ENCODE measurements around the gene BAIAP3. TPM values are rescaled to one million over a fixed set of nuclear protein-coding genes. Genes with fewer than 3 reads are reported as not detected.

The BAIAP3 gene
- total RNA-seq, 1 experiment from 2014 or later, result 44.7 TPM

DNA sequence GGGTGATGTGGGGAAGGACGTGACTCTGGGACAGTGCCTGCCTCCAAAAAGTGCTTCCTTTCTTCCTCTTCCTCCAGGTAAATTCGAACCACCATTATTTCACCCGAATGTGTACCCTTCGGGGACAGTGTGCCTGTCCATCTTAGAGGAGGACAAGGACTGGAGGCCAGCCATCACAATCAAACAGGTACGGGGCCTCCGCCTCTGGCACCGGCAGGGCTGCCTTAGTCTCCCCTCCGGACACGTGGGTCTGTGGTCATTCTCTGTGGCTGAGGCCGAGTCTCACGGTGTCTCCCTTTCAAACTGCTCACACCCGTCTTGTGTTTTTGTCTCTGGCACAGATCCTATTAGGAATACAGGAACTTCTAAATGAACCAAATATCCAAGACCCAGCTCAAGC lies 13.3 kb upstream of the BAIAP3 start:
- intact Hi-C loops (cut with micrococcal nuclease), result no loop called here
- DNase-seq (ENCODE audit: low read depth, low spot score) (no peak), ATAC-seq (no peak)
- BruUV-seq (replicated peaks), result no TSS peak
- no peak overlapping the region for H3K4me2 ChIP-seq (ENCODE audit: low read length)
- peaks cover 51% of the 10 kb centered on the region for H3K79me2 ChIP-seq (ENCODE audit: insufficient read depth, low read length)
- no peaks in the 10 kb centered on the region for H3K9me3 ChIP-seq (ENCODE audit: control insufficient read depth in 1 of 2, insufficient read depth in 1 of 2, low read depth in 1 of 2, low read length in 2 of 2)
- no peak overlapping the region for H3K9ac ChIP-seq (ENCODE audit: low read length)
- CTCF ChIA-PET, result no interaction called here
- TF ChIP-seq EZH2 (IDR thresholded peaks at IDR 0.05), result no peak
- TF ChIP-seq ZFX (IDR thresholded peaks at IDR 0.05), result no peak
- TF ChIP-seq CBX3 (IDR thresholded peaks at IDR 0.05; ENCODE audit: low read depth), result no peak
- no peak for TF ChIP-seq ZNF274 (IDR thresholded peaks at IDR 0.05; ENCODE audit: low read depth, low read length)
- TF ChIP-seq, protein P1, sequence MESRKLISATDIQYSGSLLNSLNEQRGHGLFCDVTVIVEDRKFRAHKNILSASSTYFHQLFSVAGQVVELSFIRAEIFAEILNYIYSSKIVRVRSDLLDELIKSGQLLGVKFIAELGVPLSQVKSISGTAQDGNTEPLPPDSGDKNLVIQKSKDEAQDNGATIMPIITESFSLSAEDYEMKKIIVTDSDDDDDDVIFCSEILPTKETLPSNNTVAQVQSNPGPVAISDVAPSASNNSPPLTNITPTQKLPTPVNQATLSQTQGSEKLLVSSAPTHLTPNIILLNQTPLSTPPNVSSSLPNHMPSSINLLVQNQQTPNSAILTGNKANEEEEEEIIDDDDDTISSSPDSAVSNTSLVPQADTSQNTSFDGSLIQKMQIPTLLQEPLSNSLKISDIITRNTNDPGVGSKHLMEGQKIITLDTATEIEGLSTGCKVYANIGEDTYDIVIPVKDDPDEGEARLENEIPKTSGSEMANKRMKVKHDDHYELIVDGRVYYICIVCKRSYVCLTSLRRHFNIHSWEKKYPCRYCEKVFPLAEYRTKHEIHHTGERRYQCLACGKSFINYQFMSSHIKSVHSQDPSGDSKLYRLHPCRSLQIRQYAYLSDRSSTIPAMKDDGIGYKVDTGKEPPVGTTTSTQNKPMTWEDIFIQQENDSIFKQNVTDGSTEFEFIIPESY (IDR thresholded peaks at IDR 0.05; ENCODE audit: extremely low read depth, insufficient replicate concordance, low read length), result no peak
- no peak for TF ChIP-seq FOSL1 (IDR thresholded peaks at IDR 0.05; ENCODE audit: low read depth)
- TF ChIP-seq SP1 (IDR thresholded peaks at IDR 0.05; ENCODE audit: low read depth), result no peak
- no peak overlapping the region for H3K27ac ChIP-seq (ENCODE audit: low read depth, low read length)
- no peaks in the 10 kb centered on the region for H3K4me1 ChIP-seq (ENCODE audit: control insufficient read depth in 1 of 2, insufficient read depth in 2 of 2, low read length in 2 of 2)
- no peaks in the 10 kb centered on the region for H3K9me2 ChIP-seq (ENCODE audit: insufficient read depth)
- RAD21 ChIA-PET (ENCODE audit: low non-redundant PET in 1 of 2, low total read pairs in 2 of 2, uncharacterized antibody in 2 of 2, unreplicated experiment in 2 of 2), result no interaction called here
- no peak overlapping the region for H2AFZ ChIP-seq (ENCODE audit: low read depth, low read length, poor library complexity, severe bottlenecking)
- H3K27me3 ChIP-seq (ENCODE audit: insufficient read depth, low read length), result no peaks in the 10 kb centered on the region
- POLR2A ChIA-PET, result no interaction called here
- no peak overlapping the region for H3K4me3 ChIP-seq (replicated peaks in 1 of 2; ENCODE audit: low read depth in 1 of 2, low read length in 2 of 2)
- H3K36me3 ChIP-seq (ENCODE audit: control insufficient read depth in 1 of 2, insufficient read depth in 2 of 2, low read length in 2 of 2), result peaks cover 53 to 60% of the 10 kb centered on the region in 2 experiments
- peaks cover 3% of the 10 kb centered on the region; the same call in 1 of the 2 replicates for H4K20me1 ChIP-seq (ENCODE audit: insufficient read depth)

DNA sequence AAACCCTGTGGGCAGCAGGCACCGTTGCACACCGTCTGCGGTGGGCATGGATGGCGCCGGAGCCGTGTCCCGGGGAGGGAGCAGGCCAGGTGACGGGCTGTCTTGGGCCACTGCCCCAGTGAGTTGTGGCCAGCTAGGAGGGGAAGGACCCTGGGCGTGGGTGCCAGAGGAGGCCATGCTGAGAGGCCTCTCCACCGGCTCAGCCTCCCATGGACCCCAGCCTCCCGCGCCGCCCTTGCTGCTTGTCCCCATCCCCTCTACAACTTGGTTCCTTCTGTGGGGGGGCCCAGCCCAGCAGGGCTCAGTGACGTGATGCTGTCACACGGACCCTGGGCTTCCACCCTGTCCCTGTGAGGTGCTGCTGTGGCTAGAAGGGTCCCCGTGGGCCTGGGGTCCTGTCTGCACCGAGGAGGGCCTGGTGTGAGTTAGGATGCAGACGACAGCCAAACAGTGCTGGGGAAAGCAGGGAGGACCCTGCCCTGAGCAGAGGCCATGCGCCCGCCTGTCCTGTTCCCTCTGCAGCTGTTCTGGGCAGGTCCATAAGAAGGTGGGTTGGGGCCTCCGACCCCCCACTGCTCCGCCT lies 12.7 kb upstream of the BAIAP3 start:
- Histone ChIP-seq H3K9me3 (ENCODE audit: control insufficient read depth in 1 of 2, insufficient read depth in 1 of 2, low read depth in 1 of 2, low read length in 2 of 2) (no peaks in the 10 kb centered on the region), H3K27me3 (ENCODE audit: insufficient read depth, low read length) (no peaks in the 10 kb centered on the region), H3K9me2 (ENCODE audit: insufficient read depth) (no peaks in the 10 kb centered on the region), H3K4me3 (replicated peaks in 1 of 2; ENCODE audit: low read depth in 1 of 2, low read length in 2 of 2) (no peak overlapping the region), H4K20me1 (ENCODE audit: insufficient read depth) (peaks cover 4% of the 10 kb centered on the region; the same call in 1 of the 2 replicates), H3K79me2 (ENCODE audit: insufficient read depth, low read length) (peaks cover 44% of the 10 kb centered on the region), H3K4me1 (ENCODE audit: control insufficient read depth in 1 of 2, insufficient read depth in 2 of 2, low read length in 2 of 2) (no peaks in the 10 kb centered on the region), H3K27ac (ENCODE audit: low read depth, low read length) (no peak overlapping the region), H3K9ac (ENCODE audit: low read length) (no peak overlapping the region), H3K4me2 (ENCODE audit: low read length) (no peak overlapping the region), H3K36me3 (ENCODE audit: control insufficient read depth in 1 of 2, insufficient read depth in 2 of 2, low read length in 2 of 2) (peaks cover 48 to 55% of the 10 kb centered on the region in 2 experiments), H2AFZ (ENCODE audit: low read depth, low read length, poor library complexity, severe bottlenecking) (no peak overlapping the region)
- RAD21 ChIA-PET (ENCODE audit: low non-redundant PET in 1 of 2, low total read pairs in 2 of 2, uncharacterized antibody in 2 of 2, unreplicated experiment in 2 of 2), result no interaction called here
- intact Hi-C loops (cut with micrococcal nuclease), result no loop called here
- ATAC-seq (no peak), DNase-seq (ENCODE audit: low read depth, low spot score) (no peak)
- CTCF ChIA-PET, result no interaction called here
- BruUV-seq (replicated peaks), result no TSS peak
- POLR2A ChIA-PET, result no interaction called here
- no peak for TF ChIP-seq ZNF274 (IDR thresholded peaks at IDR 0.05; ENCODE audit: low read depth, low read length)
- TF ChIP-seq SIN3A (IDR thresholded peaks at IDR 0.05; ENCODE audit: low read depth), result no peak
- TF ChIP-seq, protein P2, sequence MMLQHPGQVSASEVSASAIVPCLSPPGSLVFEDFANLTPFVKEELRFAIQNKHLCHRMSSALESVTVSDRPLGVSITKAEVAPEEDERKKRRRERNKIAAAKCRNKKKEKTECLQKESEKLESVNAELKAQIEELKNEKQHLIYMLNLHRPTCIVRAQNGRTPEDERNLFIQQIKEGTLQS (IDR thresholded peaks at IDR 0.05), result no peak
- TF ChIP-seq, protein P3, sequence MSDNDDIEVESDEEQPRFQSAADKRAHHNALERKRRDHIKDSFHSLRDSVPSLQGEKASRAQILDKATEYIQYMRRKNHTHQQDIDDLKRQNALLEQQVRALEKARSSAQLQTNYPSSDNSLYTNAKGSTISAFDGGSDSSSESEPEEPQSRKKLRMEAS (IDR thresholded peaks at IDR 0.05), result no peak
- TF ChIP-seq RAD21 (IDR thresholded peaks at IDR 0.05; ENCODE audit: low read depth), result no peak
- no peak for TF ChIP-seq POLR2AphosphoS5 (IDR thresholded peaks at IDR 0.05; ENCODE audit: low read depth, low read length)
- no peak for TF ChIP-seq YY1 (IDR thresholded peaks at IDR 0.05; ENCODE audit: extremely low read depth, insufficient replicate concordance, low read depth, low read length)
- TF ChIP-seq CBX3 (IDR thresholded peaks at IDR 0.05; ENCODE audit: low read depth), result no peak
- no peak for TF ChIP-seq EZH2phosphoT487 (IDR thresholded peaks at IDR 0.05; ENCODE audit: borderline replicate concordance)
- TF ChIP-seq TCF7L2 (IDR thresholded peaks at IDR 0.05; ENCODE audit: borderline replicate concordance, extremely low read depth, insufficient read depth, insufficient read length), result no peak
- no peak for TF ChIP-seq JUND (IDR thresholded peaks at IDR 0.05)
- TF ChIP-seq ZFX (IDR thresholded peaks at IDR 0.05), result no peak
- TF ChIP-seq, protein P1 (IDR thresholded peaks at IDR 0.05; ENCODE audit: extremely low read depth, insufficient replicate concordance, low read length), result no peak
- TF ChIP-seq SRF (IDR thresholded peaks at IDR 0.05; ENCODE audit: low read depth), result no peak
